GM11168 (cell line): ENCODE measurements around the gene SH3RF3.
"Not testable (repeated sequence)": the region's sequence is repeated elsewhere in the genome, so short reads cannot be mapped to it uniquely, and the experiment has no call there.

Experiments
- in situ Hi-C: fragments of 300-500 bp; cut with MboI; formaldehyde crosslinking; loops from one replicate; pipeline ENCODE4 v1.12.0; 2022; ENCODE audit warnings: low sequenced_read_pairs; ENCODE audit not compliant: unreplicated experiment

The SH3RF3 gene

DNA sequence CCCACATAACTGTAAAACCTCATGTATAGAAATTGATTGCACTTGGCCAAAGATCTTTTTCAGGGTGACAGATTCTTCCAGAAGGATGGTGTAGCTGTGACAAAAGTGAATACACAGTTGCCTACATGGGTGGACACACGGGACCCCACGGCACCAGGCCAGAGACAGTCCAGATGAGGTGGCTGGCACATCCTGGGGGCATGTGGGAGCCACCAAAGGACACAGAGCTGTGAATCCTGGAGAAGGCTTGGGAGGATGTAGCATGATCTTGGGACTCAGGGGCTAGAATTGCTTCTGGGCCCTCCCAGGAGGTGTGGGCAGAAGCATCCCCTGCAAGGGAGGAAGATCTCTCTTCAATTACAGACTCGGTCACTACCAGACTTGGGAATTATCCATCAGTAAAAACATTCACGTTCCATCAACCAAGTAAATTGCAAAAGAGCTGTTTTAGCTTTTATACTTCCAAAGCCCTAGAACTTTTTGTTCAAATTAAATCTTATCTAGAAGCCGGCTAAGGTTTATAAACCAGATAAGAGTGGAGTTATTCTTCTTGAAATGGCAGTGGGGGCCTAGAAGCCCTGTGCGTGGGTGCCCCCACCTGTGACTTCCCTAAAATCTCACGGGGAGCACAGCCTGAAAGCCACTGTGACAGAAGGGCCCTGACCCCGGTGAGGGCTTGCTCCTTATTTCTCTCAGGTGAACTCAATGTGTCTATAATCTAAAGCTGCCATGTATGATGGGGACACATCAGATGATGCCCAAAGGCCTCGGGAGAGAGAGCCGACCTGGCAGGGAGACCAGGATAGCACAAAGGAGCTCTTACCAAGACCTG, 403.1 kb downstream of the SH3RF3 start:
- in situ Hi-C loops: no loop called here

DNA sequence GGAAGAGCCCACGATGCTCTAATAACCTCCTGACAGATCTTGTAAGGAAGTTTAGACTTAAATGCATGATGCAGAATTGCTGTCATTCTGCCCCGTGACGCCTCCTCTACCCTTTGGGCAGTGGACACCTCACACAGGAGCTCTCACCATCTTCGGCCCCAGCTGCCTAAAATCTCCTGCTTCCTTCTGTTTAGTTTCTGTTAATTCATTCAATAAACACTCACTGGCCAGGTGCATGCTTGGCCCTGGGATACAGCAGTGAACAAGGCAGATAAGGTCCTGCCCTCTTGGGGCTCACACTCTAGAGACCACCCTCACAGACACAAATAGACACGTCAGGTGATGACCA, 403.7 kb downstream of the SH3RF3 start:
- in situ Hi-C loops: no loop called here

DNA sequence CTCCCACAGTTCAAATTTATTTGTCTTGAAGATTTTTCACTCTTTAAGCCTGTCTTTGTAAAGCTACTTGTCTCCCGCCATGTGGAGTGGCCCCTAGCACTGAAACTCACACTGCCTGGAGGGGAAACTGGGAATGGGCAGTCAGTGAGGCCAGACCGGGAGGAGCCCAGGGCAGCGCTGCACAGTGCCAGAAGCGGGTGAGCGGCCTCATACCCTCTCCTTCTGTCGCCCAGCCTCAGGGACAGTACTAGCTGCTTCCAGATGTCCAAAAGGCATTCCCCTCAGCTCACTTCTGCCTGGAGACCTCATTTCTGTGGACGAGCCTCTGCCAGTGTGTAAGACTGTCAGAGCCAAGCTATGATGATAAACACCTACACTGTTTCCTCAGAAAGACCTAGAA, 404.8 kb downstream of the SH3RF3 start:
- in situ Hi-C loops: no loop called here

DNA sequence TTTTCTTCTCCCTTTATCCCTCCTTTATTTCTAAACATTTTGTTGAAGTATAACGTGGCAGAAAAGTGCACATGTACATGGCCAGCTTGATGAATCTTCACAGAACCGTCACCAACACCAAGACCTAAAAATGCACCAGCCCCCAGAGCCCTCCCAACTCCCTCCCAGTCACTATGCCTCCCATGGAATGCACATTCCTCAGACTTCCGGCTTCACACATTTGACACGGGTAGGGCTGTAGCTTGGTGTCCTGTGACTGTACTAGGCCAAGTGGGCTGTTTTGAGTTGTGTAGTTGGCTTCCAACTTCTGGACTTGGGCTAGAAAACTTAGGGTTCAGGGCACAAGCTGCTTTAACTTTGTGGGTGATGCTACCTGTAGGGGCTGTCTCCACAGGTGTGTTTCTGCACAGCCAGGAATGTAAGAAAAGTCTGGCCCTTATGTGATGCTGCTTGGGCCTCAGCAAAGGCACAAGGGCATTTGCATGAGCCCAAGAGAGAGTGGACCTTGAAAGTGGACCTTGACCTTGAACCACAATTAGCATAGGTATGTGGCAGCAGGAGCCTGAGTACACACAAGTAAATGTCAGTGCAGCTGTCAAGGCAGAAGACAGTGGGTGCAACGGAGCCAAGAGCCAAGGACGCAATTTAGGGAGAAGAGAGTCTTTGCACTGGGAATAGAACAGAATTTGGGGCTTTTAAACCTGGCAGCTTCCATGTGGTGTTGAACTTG, 406.4 kb downstream of the SH3RF3 start:
- in situ Hi-C loops: no loop called here

DNA sequence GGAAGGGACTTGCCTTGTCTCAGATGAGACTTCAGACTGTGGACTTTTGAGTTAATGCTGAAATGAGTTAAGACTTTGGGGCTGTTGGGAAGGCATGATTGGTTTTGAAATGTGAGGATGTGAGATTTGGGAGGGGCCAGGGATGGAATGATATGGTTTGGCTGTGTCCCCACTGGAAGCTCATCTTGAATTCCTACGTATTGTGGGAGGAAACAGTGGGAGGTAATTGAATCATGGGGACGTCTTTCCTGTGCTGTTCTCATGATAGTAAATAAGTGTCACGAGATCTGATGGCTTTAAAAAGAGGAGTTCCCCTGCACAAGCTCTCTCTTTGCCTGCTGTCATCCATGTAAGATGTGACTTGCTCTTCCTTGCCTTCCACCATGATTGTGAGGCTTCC, 407.6 kb downstream of the SH3RF3 start:
- in situ Hi-C loops: not testable (repeated sequence)

DNA sequence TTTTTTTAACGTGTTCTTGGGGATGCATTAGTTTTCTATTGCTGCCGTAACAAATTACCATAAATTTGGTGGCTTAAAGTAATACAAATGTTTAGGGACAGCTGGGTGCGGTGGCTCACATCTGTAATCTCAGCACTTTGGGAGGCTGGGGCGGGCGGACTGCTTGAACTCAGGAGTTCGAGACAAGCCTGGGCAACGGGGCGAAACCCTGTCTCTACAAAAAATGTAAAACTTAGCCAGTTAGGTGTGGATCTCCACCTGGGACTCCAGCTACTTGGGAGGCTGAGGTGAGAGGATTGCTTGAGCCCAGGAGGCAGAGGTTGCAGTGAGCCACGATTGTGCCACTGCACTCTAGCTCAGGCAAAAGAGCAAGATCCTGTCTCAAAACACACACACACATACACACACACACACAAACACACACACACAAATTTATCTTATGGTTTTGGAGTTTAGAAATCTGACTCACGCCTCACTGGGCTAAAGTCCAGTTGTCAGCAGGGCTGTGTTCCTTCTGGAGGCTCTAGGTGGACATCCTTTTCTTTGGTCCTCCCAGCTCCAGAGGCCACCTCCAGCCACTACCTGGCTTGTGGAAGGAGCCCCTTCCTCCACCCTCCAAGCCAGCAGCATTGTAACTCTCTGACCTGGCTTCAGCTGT, 408.7 kb downstream of the SH3RF3 start:
- in situ Hi-C loops: no loop called here

DNA sequence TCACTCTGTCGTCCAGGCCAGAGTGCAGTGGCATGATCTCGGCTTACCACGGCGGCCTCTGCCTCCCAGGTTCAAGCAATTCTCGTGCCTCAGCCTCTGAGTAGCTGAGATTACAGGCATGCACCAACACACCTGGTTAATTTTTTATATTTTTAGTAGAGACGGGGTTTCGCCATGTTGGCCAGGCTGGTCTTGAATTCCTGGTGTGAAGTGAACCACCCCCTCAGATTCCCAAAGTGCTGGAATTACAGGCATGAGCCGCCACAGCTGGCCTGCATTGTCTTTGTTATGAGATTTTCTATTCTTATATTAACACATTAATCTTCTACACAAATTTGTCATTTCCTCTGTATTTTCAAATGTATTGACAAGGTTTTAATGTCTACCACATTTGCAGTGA, 409.5 kb downstream of the SH3RF3 start:
- in situ Hi-C loops: no loop called here

DNA sequence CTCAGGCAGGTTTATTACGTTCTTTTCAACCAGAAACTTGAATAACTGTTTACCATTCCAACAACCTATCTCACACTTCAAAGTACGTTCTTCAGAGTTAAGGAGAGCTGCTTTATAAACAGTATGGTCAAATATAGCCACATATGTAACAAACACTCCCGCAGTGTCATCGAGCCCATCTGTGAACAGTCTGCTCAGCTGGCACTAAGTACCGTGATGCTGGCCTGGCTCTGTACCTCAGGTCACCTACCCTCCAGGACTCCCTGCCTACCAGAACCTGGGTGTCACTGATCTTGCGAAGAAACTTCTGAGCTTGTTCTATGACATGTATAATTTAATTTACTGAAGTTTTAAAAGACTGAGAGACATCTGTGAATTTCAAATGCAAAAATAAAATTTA, 413.4 kb downstream of the SH3RF3 start:
- in situ Hi-C loops: no loop called here

DNA sequence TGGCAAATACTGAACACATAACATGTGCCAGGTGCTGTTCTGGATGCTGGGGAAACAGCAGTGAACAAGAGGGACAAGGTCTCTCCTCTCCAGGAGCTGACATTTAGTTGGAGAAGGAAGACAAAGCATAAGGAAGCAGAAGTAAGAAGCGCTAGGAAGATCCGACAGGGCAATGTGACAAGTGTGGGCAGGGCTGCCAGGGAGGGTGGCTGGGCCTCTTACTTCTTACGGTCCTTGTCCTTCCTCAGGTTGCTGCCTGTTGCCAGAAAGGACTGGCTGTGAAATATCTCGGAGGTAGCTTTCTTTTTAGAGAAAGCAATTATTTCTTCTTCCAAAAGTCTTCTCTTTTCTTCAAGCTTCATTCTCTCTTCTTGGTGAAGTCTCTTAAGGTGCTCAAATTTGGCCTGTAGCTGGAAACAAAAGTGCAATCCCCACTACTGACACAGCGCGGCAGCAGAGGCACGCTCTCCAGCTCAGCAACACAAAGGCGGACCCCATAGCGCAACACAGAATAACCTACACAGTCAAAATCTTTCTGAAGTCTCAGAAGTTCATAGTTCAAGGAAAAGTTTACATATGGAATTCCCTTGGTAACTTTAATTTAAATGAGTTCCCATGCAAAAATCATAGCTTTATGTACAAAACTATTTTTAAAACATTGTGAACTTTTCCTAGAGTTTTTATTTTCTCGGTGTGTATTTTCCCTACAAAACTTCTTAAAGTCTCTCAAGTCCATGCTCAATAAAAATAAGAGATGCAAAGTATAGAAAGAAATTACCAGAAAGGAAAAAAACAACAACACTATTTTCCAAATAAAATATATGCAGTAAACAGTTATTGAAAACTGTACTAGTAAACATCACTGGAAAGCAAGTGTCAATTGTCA, 417.1 kb downstream of the SH3RF3 start:
- in situ Hi-C loops: no loop called here

DNA sequence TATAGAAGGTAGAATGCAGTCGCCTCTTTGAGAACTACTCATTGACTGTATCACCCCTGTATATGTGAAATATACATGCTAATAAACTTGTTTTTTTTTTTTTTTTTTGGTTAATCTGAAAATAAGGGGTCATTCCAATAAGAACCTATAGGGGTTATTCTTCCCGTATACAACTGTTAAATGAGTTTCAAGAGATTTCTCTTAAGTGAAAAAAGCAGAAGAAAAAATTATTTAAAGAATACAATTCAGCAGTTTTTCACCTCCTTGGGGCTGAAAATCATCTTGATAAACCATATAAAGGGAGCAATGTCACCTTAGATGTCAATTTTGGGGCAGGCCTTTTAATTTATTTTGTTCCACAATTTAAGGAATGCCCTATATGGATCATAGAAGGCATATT, 418.3 kb downstream of the SH3RF3 start:
- in situ Hi-C loops: no loop called here

DNA sequence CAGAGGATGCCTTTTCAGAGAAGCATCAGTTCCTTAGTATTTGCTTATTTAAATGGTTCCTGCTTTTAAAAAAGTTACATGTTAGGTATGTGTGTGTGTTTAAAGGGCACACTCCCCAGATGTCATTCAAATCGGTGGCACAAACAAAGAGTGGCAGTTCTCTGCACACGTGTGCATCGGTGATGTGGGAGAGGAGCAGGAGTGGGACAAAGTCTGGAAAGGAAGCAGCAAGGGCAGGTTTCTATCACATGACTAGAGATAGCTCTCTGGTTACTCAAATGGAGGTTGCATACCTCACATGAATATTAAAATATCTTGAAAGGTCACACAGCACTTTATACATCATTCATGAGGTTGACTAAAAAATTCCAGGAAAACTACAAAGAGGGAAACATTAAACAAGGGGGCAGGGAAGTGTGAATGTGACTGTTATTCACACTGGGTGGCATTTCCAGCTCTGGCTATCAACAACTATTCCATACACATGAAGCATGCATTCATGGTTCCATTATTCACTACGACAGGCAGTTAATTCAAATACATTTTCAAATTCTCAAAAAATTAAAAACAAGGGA, 420.1 kb downstream of the SH3RF3 start:
- in situ Hi-C loops: no loop called here
